Brain microvascular endothelial cell (primary cell): ENCODE measurements around the gene ARHGEF9.

ENCODE experiments used
- DNase-seq: peaks from one replicate; pipeline ENCODE4 v3.0.0-alpha.2; 2020
- H3K27ac ChIP-seq: fragments of 250-450 bp; sonication (Bioruptor Pico); 2 replicates; pipeline ENCODE4 v1.5.1; 2020; ENCODE audit warnings: mild to moderate bottlenecking, moderate library complexity
- H3K27me3 ChIP-seq: fragments of 250-450 bp; sonication (Bioruptor Pico); replicated peaks from 2 replicates; pipeline ENCODE4 v1.5.1; 2020; ENCODE audit warnings: mild to moderate bottlenecking
- H3K36me3 ChIP-seq: fragments of 250-450 bp; sonication (Bioruptor Pico); replicated peaks from 2 replicates; pipeline ENCODE4 v1.5.1; 2020; ENCODE audit warnings: mild to moderate bottlenecking
- H3K4me3 ChIP-seq: 2 replicates; pipeline ENCODE4 v1.5.1; 2011; ENCODE audit warnings: low read depth, mild to moderate bottlenecking, control low read depth, low read length, moderate library complexity
- CTCF ChIP-seq: IDR thresholded peaks from 2 replicates; pipeline ENCODE4 v1.5.1; 2011; ENCODE audit warnings: low read depth, mild to moderate bottlenecking, moderate library complexity, low read length, control low read depth, inconsistent platforms; ENCODE audit errors: missing control alignments
- in situ Hi-C: cut with HindIII; loops from 2 replicates; pipeline ENCODE4 v1.10.0; 2017; ENCODE audit warnings: low sequenced_read_pairs, low pct_ligation_motif_present

ARHGEF9 gene

GRCh38 chrX:63702556-63702955 lies 82.5 kb downstream of the ARHGEF9 start:
- DNase-seq, result no peak
- in situ Hi-C loops, result no loop called here
- Histone ChIP-seq H3K27me3 (no peaks in the 10 kb centered on the region), H3K36me3 (no peaks in the 10 kb centered on the region), H3K27ac (no peak overlapping the region), H3K4me3 (no peak overlapping the region)
- no peak for TF ChIP-seq CTCF

DNA sequence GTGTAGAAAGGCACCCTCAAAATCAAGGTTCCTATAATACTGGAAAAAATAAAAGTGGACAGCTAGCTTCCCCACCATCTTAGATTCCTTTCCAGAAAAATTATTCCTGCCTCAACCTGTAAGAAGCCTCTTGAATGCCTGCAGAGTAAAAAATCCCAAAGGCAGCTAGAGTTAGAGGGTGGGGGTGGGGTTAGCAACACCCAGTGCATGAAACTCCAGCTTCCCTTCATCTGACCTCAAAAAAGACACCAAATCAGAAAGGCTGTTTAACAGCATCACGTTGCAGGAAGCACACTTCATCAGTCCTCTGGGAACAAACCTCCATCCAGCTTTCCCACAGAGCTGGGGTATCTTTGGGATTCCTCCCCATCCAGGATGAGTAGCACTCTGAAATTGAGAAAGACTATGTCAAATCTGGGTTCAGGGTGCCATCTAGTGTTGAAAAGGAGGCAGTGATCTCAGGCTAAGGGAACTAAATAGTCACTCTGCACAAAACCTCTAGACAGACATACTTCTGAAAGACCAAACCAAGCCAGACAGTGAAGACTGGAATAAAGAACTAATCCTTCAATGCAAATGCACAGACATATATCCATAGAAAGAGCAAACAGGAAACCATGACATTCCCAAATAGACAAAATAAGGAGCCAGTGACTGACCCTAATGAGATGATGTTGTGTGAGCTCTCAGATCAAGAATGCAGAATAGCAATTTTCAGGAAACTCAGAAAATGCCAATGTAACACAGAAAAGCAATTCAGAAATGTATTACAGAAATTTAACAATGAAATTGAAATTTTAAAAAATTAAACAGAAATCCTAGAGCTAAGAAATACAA lies 97.9 kb downstream of the ARHGEF9 start:
- peak; percentile 39 for DNase-seq
- H3K27ac ChIP-seq, result no peak overlapping the region
- no peaks in the 10 kb centered on the region for H3K27me3 ChIP-seq
- no peaks in the 10 kb centered on the region for H3K36me3 ChIP-seq
- no peak overlapping the region for H3K4me3 ChIP-seq
- TF ChIP-seq CTCF, result peak; percentile 78
- in situ Hi-C loops, result no loop called here

GRCh38 chrX:63680423-63680822 lies 104.6 kb downstream of the ARHGEF9 start:
- Histone ChIP-seq H3K4me3 (no peak overlapping the region), H3K36me3 (no peaks in the 10 kb centered on the region), H3K27ac (no peak overlapping the region), H3K27me3 (no peaks in the 10 kb centered on the region)
- in situ Hi-C loops, result no loop called here
- DNase-seq, result no peak
- TF ChIP-seq CTCF, result no peak

GRCh38 chrX:63679432-63679831 lies 105.6 kb downstream of the ARHGEF9 start:
- no peak for TF ChIP-seq CTCF
- in situ Hi-C loops, result no loop called here
- no peaks in the 10 kb centered on the region for H3K27me3 ChIP-seq
- no peaks in the 10 kb centered on the region for H3K36me3 ChIP-seq
- no peak overlapping the region for H3K27ac ChIP-seq
- no peak overlapping the region for H3K4me3 ChIP-seq
- DNase-seq, result no peak

GRCh38 chrX:63675716-63676115 lies 109.3 kb downstream of the ARHGEF9 start:
- Histone ChIP-seq H3K27ac (no peak overlapping the region), H3K4me3 (no peak overlapping the region), H3K27me3 (no peaks in the 10 kb centered on the region), H3K36me3 (no peaks in the 10 kb centered on the region)
- TF ChIP-seq CTCF, result no peak
- no peak for DNase-seq
- in situ Hi-C loops, result no loop called here

DNA sequence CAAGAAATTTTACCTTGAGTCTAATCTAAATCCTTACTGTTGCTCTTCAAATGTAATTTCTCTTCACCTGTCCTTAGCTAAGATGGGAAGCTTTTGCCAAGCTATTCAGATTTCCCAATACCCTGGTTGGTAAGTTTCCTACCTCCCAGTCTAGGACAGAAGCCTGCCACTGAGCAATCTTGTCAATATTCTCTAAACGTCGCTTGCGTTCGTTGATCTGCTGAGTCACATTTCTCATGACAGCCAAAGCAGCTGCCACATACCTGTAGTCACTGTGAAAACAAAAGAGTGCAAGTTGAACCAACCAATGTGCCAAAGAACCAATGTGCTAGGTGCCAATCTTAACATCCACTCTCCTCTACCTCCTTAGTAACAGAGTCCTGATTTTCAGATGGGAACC lies 111.1 kb downstream of the ARHGEF9 start:
- DNase-seq, result no peak
- no peaks in the 10 kb centered on the region for H3K36me3 ChIP-seq
- no peaks in the 10 kb centered on the region for H3K27me3 ChIP-seq
- H3K27ac ChIP-seq, result no peak overlapping the region
- TF ChIP-seq CTCF, result no peak
- in situ Hi-C loops, result no loop called here
- no peak overlapping the region for H3K4me3 ChIP-seq
